ENCODE data around the gene TMEM250. TPM values are rescaled to one million over a fixed set of nuclear protein-coding genes. Genes with fewer than 3 reads are reported as not detected.

The TMEM250 gene
- total RNA-seq, 1 experiment from 2014 or later = 94.4 TPM

DNA sequence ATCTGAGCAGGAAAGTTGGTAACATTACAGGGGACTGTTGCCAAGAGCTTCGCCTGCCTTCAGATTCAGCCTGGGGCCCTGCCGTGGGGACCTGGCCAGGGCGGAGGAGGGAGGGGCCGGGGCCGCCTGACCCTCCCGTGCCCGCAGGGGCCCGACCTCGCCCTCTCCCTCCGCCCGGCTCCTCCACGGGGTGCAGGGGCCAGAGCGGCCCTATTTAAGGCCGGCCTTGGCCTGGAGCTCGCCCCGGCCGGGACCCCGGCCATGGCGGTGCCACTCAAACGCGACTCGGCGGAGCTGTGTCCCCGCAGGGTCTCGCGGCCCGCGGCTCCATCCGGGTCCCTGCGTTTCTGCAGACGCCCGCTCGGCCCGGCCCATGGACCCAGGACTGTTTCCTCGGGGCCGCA lies 757 bp downstream of the TMEM250 start:
- DNase-seq (ENCODE audit: low read depth) = no peak
- in situ Hi-C loops (cut with HindIII; ENCODE audit: low pct_unique_long_range_greater_than_20kb, low sequenced_read_pairs) = no loop called here

DNA sequence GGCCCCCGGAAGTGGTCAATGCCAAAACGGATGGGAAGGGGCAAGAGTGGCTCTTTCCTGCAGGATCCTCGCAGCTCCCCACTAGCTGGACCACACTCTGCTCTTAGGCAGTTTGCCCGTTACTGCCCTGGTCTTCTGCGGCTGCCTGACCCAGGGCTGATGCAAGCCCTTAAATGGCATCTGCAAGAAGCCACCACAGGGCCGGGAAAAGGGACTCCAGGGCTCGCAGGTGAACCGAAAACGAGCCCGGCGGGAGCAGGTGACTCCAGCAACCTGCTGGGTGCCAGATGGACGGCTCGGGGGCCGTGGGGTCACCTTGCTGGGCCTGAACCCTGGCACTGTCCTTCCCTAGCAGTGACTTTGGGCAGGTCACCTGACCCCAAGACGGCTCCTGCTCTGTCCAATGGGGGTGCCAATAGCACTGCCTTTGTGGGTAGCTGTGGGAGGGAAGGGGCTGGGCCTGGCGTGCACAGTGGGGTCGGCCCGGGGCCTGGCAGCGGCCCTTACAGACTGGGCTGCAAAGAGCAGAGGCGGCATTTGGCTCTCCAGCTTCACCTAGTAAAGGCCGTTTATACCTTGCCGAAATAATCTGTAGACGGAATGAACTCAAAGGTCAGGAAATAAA lies 1.3 kb downstream of the TMEM250 start:
- in situ Hi-C loops (cut with HindIII; ENCODE audit: low pct_unique_long_range_greater_than_20kb, low sequenced_read_pairs) = no loop called here
- DNase-seq (ENCODE audit: low read depth) = peak; percentile 34

DNA sequence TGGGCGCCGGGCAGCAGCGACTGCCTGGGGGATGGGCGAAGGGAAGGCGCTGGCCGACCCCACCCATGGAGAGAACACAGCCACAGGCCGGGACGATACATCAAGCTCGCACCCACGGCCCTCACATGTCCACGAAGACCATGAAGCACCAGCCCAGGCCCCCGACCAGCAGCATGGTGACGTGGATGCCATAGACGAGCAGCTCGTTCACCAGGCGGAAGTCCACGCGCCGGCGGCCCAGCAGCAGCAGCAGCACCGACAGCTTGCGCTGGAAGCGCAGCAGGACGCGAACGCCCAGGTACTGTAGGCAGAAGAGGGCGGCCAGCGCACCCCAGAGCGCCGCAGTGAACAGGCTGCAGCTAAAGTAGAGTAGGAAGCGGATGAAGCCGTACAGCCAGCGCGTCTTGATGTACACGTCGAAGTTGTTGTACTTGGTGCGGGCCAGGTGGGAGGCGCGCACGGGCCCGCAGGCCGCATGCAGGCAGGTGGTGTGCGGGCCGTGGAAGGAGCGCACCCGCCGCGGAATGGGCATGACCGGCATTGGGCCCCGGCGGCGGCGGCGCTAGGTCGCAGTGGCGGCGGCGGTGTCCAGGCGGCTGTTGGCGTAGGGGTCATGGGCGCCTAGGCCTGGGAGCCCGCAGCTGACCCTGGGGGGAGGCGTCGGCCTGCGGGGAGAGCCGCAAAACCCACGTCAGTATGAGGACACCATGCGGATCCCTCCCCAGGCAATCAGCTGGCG lies 2.1 kb downstream of the TMEM250 start:
- DNase-seq (ENCODE audit: low read depth) = no peak
- in situ Hi-C loops (cut with HindIII; ENCODE audit: low pct_unique_long_range_greater_than_20kb, low sequenced_read_pairs) = no loop called here

DNA sequence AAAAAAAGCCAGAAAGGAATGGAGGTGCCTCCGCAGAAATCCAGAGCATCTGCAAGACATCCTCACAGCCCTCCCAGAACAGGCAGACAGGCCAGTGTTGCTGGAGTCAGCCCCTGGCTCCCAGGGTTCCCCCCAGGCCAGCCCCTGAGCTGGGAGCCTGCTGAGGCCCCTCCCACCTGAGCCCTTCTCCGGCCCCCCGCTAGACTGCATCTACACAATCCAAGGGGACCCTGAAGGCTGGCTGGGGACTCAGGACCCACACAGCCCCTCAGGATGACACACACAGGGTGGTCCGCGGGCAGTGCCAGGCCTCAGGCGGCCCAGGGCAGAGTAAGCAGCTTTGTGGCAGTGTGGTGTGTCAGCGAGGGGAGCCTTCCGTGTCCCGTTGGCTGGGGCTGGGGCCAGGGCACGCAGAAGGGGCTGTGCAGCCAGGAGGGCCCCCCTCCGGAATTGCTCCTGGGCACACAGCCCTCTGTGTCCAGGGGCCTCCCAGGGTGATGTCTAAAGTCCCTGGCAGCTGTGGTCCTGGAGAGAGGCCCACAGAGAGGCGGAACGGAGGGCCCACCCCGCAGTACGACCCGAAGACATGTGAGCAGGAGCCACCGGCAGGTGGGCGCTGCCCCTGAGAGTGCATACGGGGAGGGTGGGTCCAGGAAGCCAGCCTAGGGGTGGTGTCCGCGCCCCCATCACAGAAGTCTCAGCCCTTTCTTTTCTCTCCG lies 2.9 kb downstream of the TMEM250 start:
- in situ Hi-C loops (cut with HindIII; ENCODE audit: low pct_unique_long_range_greater_than_20kb, low sequenced_read_pairs) = no loop called here

GRCh38 chr9:136115206-136115605 lies 3.5 kb downstream of the TMEM250 start:
- in situ Hi-C loops (cut with HindIII; ENCODE audit: low pct_unique_long_range_greater_than_20kb, low sequenced_read_pairs) = no loop called here
- DNase-seq (ENCODE audit: low read depth) = no peak

More for the DNA sequence above, 2.9 kb downstream of the TMEM250 start:
- DNase-seq (ENCODE audit: low read depth) = no peak

GRCh38 chr9:136114610-136115009 lies 4.1 kb downstream of the TMEM250 start:
- in situ Hi-C loops (cut with HindIII; ENCODE audit: low pct_unique_long_range_greater_than_20kb, low sequenced_read_pairs) = no loop called here
- no peak for DNase-seq (ENCODE audit: low read depth)

DNA sequence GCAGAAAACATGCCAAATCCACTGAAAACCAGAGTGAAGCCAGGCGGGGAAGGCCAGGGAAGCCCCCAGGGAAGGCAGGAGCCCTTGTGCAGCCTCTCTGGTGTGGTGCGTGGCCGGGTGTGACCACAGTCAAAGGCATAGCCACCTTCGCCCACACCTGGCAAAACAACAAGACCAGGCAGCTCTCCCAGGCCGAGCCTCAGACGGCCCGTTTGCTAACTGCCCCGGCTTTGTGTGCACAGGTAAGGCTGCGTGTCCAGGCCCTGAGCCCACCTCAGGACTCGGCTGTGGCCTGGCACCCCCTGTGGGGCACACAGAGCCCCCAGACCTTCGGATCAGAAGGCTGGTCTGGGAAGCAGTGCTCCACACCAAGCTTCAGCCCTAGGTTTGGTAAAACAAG lies 6.1 kb downstream of the TMEM250 start:
- no peak for DNase-seq (ENCODE audit: low read depth)
- in situ Hi-C loops (cut with HindIII; ENCODE audit: low pct_unique_long_range_greater_than_20kb, low sequenced_read_pairs) = no loop called here

DNA sequence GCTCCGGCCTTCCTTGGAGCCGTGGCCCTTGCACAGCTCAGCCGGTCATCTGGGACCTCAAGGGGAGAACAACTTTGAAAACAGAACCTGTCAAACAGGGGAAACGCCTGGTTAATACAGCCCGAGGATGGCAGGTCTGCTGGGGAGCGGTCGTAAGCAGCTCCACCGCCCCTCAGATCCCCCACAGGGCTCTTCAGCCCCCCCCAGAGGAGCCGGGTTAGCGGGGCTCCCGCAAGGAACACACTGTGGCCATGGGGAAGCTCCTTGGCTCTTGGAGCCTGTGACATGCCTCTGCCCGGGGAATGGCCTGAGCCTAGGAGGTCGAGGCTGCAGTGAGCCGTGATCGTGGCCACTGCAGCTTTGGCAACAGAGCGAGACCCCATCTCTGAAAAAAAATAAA lies 6.8 kb downstream of the TMEM250 start:
- in situ Hi-C loops (cut with HindIII; ENCODE audit: low pct_unique_long_range_greater_than_20kb, low sequenced_read_pairs) = no loop called here
- DNase-seq (ENCODE audit: low read depth) = no peak

GRCh38 chr9:136111190-136111589 lies 7.5 kb downstream of the TMEM250 start:
- DNase-seq (ENCODE audit: low read depth) = no peak
- in situ Hi-C loops (cut with HindIII; ENCODE audit: low pct_unique_long_range_greater_than_20kb, low sequenced_read_pairs) = no loop called here

- DNase-seq (ENCODE audit: low read depth) = no peak
- in situ Hi-C loops (cut with HindIII; ENCODE audit: low pct_unique_long_range_greater_than_20kb, low sequenced_read_pairs) = no loop called here
Observed at GRCh38 chr9:136110082-136111061, 8.3 kb downstream of the TMEM250 start.

DNA sequence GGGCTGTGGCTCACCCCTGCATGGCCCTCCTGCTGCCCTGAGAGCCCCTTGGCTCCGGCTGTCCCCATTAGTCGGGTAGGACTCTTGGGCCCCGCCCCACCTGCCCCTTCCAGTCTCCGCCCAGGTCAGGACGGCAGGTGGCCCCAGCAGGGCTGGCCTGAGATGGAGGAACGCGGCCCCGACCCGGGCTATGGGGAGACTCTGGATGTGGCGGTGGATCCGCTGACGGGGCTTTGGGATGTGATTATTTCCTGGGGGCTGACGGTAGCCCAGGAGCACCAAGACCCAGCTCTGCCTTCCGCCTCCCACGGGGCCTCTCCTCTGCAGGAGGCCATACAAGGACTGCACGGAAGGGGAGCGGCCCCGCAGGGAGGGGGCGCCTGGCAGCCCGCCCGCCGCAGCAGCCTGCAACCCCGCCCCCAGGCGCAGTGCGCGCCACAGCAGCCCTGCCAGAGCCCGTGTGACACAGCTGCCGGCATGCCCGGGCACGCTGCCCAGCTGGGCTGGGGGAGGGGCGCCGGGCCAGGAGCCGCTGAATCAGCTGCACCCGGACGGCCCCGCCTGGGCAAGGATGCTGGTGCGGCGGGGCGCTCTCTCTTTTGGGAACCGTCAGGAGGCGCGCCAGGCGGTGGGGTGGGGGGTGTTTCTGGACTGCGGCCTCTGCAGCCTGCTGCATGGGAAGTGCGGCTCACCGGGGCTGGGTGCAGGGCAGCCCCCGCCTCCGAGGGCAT lies 9.2 kb downstream of the TMEM250 start:
- DNase-seq (ENCODE audit: low read depth) = peak; percentile 97
- in situ Hi-C loops (cut with HindIII; ENCODE audit: low pct_unique_long_range_greater_than_20kb, low sequenced_read_pairs) = no loop called here

DNA sequence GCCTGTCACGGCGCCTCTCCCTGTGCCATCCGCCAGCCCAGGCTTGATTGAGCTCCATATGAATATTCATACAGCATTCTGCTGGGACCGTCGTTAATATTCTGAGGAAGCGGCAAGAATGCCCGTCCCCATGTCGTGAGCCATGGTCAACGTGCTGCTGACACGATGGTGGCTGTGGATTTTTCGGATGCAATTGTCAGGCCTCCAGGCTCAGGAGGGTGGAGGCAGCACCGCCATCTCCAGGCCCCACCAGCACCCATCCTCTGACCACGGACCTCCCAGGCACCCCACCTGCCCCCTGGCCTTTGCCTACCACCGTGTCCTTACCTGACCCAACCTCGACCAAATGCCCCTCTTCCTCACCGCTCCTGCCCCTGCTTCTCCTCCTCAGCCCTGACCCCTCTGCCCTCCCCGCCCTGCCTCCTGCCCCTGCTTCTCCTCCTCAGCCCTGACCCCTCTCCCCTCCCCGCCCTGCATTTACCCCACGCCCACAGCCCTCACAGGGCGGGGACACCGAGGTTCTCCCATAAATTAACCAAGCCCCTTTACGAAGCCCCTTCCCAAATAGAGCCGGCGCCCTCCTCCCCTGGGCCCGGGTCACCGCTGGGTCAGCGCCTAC lies 9.9 kb downstream of the TMEM250 start:
- in situ Hi-C loops (cut with HindIII; ENCODE audit: low pct_unique_long_range_greater_than_20kb, low sequenced_read_pairs) = no loop called here
- no peak for DNase-seq (ENCODE audit: low read depth)

DNA sequence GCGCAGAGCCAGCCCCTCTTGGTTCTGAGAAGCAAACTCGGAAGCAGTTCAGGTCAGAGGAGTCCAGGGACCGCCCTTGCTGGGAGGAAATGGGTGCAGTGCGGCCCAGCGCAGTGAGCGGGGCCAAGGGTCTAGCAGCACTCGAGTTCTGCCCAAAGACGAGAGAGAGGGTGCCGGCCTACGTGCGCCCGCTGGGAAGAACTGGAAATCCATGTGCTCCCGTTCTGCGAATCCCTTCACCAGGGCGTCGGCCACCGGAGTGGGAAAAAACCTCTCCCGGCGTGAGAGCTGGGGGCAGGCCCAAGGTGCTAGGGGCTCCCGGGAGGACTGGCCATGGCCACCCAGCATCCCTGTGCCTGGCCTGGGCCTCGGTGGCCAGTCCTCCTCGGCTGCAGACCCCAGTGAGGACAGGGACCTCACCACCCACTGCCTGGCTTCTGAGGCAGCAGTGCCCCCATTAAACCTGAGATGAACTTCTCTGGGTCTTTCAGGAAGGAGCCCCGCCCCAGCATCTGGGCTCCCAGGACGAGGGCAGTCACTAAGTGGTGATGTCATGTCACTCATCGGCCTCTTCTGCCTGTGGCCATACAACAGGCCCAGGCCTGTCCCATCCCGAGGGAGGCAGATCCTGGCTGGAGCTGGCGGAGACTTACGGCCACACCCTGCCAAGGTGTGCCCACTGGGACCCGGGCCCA lies 10.6 kb downstream of the TMEM250 start:
- in situ Hi-C loops (cut with HindIII; ENCODE audit: low pct_unique_long_range_greater_than_20kb, low sequenced_read_pairs) = no loop called here
- DNase-seq (ENCODE audit: low read depth) = peak; percentile 64

GRCh38 chr9:136107155-136107952 lies 11.3 kb downstream of the TMEM250 start:
- no peak for DNase-seq (ENCODE audit: low read depth)
- in situ Hi-C loops (cut with HindIII; ENCODE audit: low pct_unique_long_range_greater_than_20kb, low sequenced_read_pairs) = no loop called here

DNA sequence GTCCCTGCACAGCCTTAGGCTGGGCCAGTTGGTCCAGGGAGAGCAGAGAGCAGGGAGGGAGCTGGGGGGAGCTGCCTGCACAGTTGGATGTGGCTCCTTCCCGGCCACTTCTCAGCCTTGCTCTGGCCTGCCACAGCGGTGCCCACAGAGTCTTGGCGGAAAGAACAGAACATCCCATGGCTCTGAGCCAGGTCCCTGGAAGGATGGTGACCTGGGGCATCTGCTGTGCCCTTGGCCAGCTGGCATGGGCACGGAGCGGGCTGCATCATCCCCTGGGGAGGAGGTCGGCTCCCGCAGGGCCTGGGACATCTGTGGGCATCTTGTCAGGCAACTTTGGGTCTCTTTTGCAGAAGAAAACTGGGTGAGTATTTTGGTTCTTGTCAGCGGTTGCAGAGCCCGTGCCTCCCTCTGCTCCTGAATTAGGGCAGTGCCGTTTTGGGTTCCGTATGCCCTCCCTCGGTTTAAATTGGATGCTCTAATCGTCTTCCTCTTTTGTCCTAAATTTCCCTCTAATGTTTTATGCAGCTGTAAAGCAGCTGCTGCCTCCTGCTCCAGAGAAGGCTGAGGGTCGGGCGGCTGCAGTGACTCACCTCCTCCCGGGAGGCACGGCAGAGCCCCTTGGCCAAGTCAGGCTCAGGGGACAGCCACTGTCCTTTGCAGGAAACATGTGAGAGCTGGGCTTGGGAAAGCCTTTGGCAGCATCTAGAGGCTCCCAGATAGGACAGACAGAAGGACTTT lies 13.1 kb downstream of the TMEM250 start:
- in situ Hi-C loops (cut with HindIII; ENCODE audit: low pct_unique_long_range_greater_than_20kb, low sequenced_read_pairs) = no loop called here
- no peak for DNase-seq (ENCODE audit: low read depth)
